B cell (primary cell): ENCODE data around the gene FAM124A.

Experiments
- CTCF ChIP-seq: fragments of 200-600 bp; IDR thresholded peaks from one replicate; pipeline ENCODE4 v1.8.0; 2022; ENCODE audit warnings: antibody characterized with exemption, mild to moderate bottlenecking
- EZH2 ChIP-seq: IDR thresholded peaks from 2 replicates; pipeline ENCODE4 v1.6.1; 2012; ENCODE audit warnings: borderline replicate concordance, low read depth, mild to moderate bottlenecking, moderate library complexity, low read length; ENCODE audit not compliant: insufficient read depth, poor library complexity, severe bottlenecking

- no peak for TF ChIP-seq EZH2
- no peak for TF ChIP-seq CTCF
Measured at GRCh38 chr13:51229731-51230130, 7.5 kb downstream of the FAM124A start.
